HL-60 (cell line): Measurements from ENCODE around the gene PANX2.

Experiments used
- DNase-seq, 2 experiments: peaks; one replicate each; pipeline ENCODE4 v3.0.0-alpha.2; 2010 to 2020; ENCODE audit warnings: low read depth in 1 of 2, low spot score in 1 of 2
- H3K27ac ChIP-seq: fragments of 250-450 bp; sonication (Bioruptor Pico); replicated peaks from 2 replicates; pipeline ENCODE4 v1.5.1; 2020; ENCODE audit warnings: mild to moderate bottlenecking, moderate library complexity
- H3K27me3 ChIP-seq: fragments of 250-450 bp; sonication (Bioruptor Pico); 2 replicates; pipeline ENCODE4 v1.5.1; 2021; ENCODE audit warnings: mild to moderate bottlenecking, moderate library complexity; ENCODE audit not compliant: insufficient read depth, poor library complexity, severe bottlenecking
- H3K4me3 ChIP-seq: replicated peaks from 2 replicates; pipeline ENCODE4 v1.5.1; 2011; ENCODE audit warnings: mild to moderate bottlenecking, control low read depth, low read length; ENCODE audit not compliant: insufficient read depth
- GABPA ChIP-seq: IDR thresholded peaks from 2 replicates; pipeline ENCODE4 v1.6.1; 2012; ENCODE audit warnings: low read depth
- POLR2AphosphoS5 ChIP-seq: IDR thresholded peaks from 2 replicates; pipeline ENCODE4 v1.6.1; 2012; ENCODE audit warnings: low read depth
- SPI1 ChIP-seq: IDR thresholded peaks from 2 replicates; pipeline ENCODE4 v1.6.1; 2012; ENCODE audit warnings: low read depth, mild to moderate bottlenecking, borderline replicate concordance
- TF ChIP-seq, protein P1 (sequence below): IDR thresholded peaks from 2 replicates; pipeline ENCODE4 v1.6.1; 2012; ENCODE audit warnings: low read depth; ENCODE audit not compliant: insufficient replicate concordance
- TF ChIP-seq, protein P2 (sequence below): IDR thresholded peaks from one replicate; pipeline ENCODE4 v1.5.1; 2011; ENCODE audit warnings: low read length, control low read depth, inconsistent platforms; ENCODE audit not compliant: insufficient read depth

Gene PANX2

DNA sequence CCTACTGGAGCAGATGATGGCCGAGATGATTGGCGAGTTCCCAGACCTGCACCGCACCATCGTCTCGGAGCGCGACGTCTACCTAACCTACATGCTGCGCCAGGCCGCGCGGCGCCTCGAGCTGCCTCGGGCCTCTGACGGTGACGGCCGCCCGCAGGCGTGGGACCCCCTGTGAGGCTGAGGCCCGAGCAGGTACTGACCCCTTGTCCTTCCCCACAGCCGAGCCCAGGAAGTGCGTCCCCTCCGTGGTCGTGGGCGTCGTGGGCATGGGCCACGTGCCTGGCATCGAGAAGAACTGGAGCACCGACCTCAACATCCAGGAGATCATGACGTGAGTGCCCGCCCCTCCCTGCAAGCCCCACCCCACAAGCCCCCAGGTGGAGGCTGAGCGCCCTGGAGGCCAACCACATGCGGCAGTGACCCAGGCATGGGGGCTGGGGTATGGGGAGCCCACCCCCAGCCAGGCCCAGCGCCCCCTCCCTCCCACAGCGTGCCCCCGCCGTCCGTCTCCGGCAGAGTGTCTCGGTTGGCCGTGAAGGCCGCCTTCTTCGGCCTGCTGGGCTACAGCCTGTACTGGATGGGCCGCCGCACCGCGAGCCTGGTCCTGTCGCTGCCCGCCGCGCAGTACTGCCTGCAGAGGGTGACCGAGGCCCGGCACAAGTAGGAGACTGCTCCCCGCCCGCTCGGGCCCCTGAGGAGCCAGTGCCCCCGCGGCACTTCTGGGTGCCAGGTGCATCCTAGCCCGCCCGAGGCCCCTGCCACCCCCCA, 27.5 kb downstream of the PANX2 start:
- no peak overlapping the region for H3K4me3 ChIP-seq
- H3K27me3 ChIP-seq, result no peaks in the 10 kb centered on the region
- DNase-seq, result no peak
- TF ChIP-seq POLR2AphosphoS5 (no peak), GABPA (no peak), SPI1 (no peak)
- TF ChIP-seq, protein P1, sequence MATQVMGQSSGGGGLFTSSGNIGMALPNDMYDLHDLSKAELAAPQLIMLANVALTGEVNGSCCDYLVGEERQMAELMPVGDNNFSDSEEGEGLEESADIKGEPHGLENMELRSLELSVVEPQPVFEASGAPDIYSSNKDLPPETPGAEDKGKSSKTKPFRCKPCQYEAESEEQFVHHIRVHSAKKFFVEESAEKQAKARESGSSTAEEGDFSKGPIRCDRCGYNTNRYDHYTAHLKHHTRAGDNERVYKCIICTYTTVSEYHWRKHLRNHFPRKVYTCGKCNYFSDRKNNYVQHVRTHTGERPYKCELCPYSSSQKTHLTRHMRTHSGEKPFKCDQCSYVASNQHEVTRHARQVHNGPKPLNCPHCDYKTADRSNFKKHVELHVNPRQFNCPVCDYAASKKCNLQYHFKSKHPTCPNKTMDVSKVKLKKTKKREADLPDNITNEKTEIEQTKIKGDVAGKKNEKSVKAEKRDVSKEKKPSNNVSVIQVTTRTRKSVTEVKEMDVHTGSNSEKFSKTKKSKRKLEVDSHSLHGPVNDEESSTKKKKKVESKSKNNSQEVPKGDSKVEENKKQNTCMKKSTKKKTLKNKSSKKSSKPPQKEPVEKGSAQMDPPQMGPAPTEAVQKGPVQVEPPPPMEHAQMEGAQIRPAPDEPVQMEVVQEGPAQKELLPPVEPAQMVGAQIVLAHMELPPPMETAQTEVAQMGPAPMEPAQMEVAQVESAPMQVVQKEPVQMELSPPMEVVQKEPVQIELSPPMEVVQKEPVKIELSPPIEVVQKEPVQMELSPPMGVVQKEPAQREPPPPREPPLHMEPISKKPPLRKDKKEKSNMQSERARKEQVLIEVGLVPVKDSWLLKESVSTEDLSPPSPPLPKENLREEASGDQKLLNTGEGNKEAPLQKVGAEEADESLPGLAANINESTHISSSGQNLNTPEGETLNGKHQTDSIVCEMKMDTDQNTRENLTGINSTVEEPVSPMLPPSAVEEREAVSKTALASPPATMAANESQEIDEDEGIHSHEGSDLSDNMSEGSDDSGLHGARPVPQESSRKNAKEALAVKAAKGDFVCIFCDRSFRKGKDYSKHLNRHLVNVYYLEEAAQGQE, result no peak
- TF ChIP-seq, protein P2, sequence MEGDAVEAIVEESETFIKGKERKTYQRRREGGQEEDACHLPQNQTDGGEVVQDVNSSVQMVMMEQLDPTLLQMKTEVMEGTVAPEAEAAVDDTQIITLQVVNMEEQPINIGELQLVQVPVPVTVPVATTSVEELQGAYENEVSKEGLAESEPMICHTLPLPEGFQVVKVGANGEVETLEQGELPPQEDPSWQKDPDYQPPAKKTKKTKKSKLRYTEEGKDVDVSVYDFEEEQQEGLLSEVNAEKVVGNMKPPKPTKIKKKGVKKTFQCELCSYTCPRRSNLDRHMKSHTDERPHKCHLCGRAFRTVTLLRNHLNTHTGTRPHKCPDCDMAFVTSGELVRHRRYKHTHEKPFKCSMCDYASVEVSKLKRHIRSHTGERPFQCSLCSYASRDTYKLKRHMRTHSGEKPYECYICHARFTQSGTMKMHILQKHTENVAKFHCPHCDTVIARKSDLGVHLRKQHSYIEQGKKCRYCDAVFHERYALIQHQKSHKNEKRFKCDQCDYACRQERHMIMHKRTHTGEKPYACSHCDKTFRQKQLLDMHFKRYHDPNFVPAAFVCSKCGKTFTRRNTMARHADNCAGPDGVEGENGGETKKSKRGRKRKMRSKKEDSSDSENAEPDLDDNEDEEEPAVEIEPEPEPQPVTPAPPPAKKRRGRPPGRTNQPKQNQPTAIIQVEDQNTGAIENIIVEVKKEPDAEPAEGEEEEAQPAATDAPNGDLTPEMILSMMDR, result no peak
- H3K27ac ChIP-seq, result no peak overlapping the region

GRCh38 chr22:50198624-50199017, 28.1 kb downstream of the PANX2 start:
- DNase-seq, result no peak
- H3K27me3 ChIP-seq, result no peaks in the 10 kb centered on the region
- no peak overlapping the region for H3K4me3 ChIP-seq
- no peak overlapping the region for H3K27ac ChIP-seq
- TF ChIP-seq, protein P1, result no peak
- TF ChIP-seq GABPA (no peak), POLR2AphosphoS5 (no peak), SPI1 (no peak)
- TF ChIP-seq, protein P2, result no peak

DNA sequence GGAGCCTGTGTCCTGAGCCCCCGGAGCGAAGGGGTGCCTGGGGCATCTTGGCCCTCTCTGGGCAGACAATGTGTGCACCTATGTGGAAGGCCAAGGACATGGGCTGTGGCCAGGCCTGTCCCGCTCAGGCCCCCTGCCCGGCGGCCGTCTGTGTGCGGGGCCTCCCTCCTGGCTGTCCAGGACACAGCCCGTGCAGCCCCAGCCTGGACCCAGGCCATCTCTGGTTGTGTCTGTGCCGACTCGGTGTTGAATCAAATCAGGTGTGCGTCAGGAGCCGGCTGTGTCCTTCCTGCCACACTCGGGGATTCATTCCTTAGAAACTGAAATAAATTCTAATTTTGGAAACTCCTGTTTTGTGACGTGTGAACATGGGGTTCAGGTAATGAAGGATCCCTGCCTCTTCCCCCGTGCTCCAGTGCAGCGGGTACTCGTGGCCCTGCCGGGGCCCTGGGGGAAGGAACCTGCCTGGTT, 28.8 kb downstream of the PANX2 start:
- TF ChIP-seq, protein P2, result no peak
- TF ChIP-seq SPI1 (no peak), GABPA (no peak), POLR2AphosphoS5 (no peak)
- TF ChIP-seq, protein P1, result no peak
- Histone ChIP-seq H3K27me3 (no peaks in the 10 kb centered on the region), H3K4me3 (no peak overlapping the region), H3K27ac (no peak overlapping the region)
- no peak for DNase-seq
